Muscle of leg (tissue), 9 donors: ENCODE data around the gene STIP1. TPM values are rescaled to one million over a fixed set of nuclear protein-coding genes. Genes with fewer than 3 reads are reported as not detected.

Experiments used
- polyA plus RNA-seq, 8 donors: library from polyadenylated mRNA; unstranded; fragments of 120-200 nt; gene quantifications; one replicate each; pipeline versions ENCODE4 v1.2.1 to v1.2.3, GENCODE V29; 2013; ENCODE audit warnings: inconsistent platforms in 1 of 8, low replicate concordance in 1 of 8; ENCODE audit not compliant: insufficient read length in 8 of 8, insufficient read depth in 1 of 8
- total RNA-seq: library from RNA; stranded (reverse); fragments of 120-200 nt; gene quantifications from one replicate; pipeline ENCODE4 v1.2.4, GENCODE V29; 2013

The STIP1 gene
- total and polyA plus RNA-seq, 9 donors, result 90.7 to 141 (median 128) TPM

Other genes starting within 250 kb of the STIP1 start
- 8.9 TPM for gene NAA40, start 247.2 kb upstream of the STIP1 start, total RNA-seq
- gene NAA40, start 247.2 kb upstream of the STIP1 start, polyA plus RNA-seq, result 10 to 100 TPM; 14.5 to 18.4 (median 16.6) TPM
- 408 TPM for gene COX8A, start 211.6 kb upstream of the STIP1 start, total RNA-seq
- gene COX8A, start 211.6 kb upstream of the STIP1 start, polyA plus RNA-seq, result 100 to 1,000 TPM; 229 to 300 (median 276) TPM
- gene OTUB1, start 199.7 kb upstream of the STIP1 start, total RNA-seq, result 19.9 TPM
- gene OTUB1, start 199.7 kb upstream of the STIP1 start, polyA plus RNA-seq, result 10 to 100 TPM; 50.4 to 61.9 (median 54.9) TPM
- 1.2 TPM for gene FLRT1, start 150.2 kb upstream of the STIP1 start, total RNA-seq
- gene FLRT1, start 150.2 kb upstream of the STIP1 start, polyA plus RNA-seq, result 1 to 10 TPM; 2.1 to 6.2 (median 3.0) TPM
- gene MACROD1, start 20.1 kb upstream of the STIP1 start, total RNA-seq, result 107 TPM
- gene MACROD1, start 20.1 kb upstream of the STIP1 start, polyA plus RNA-seq, result 10 to 100 TPM; 46.1 to 82.9 (median 63.1) TPM
- 4.9 TPM for gene FERMT3, start 20.6 kb downstream of the STIP1 start, total RNA-seq
- gene FERMT3, start 20.6 kb downstream of the STIP1 start, polyA plus RNA-seq, result 10 to 100 TPM in 5 of 8 donors, 1 to 10 TPM in 3; 6.0 to 12.2 (median 10.3) TPM
- gene TRPT1, start 40.0 kb downstream of the STIP1 start, total RNA-seq, result 70.7 TPM
- 10 to 100 TPM; 42.3 to 78.9 (median 62.9) TPM for gene TRPT1, start 40.0 kb downstream of the STIP1 start, polyA plus RNA-seq
- 27.6 TPM for gene NUDT22, start 40.1 kb downstream of the STIP1 start, total RNA-seq
- 10 to 100 TPM; 16.2 to 25.8 (median 21.6) TPM for gene NUDT22, start 40.1 kb downstream of the STIP1 start, polyA plus RNA-seq
- gene DNAJC4, start 44.4 kb downstream of the STIP1 start, total RNA-seq, result 13.6 TPM
- gene DNAJC4, start 44.4 kb downstream of the STIP1 start, polyA plus RNA-seq, result 10 to 100 TPM; 48.7 to 75.1 (median 53.1) TPM
- 54.0 TPM for gene VEGFB, start 48.4 kb downstream of the STIP1 start, total RNA-seq
- gene VEGFB, start 48.4 kb downstream of the STIP1 start, polyA plus RNA-seq, result 100 to 1,000 TPM in 3 of 8 donors, 10 to 100 TPM in 5; 86.1 to 109 (median 92.7) TPM
- gene FKBP2, start 54.9 kb downstream of the STIP1 start, total RNA-seq, result 40.4 TPM
- 10 to 100 TPM; 40.6 to 60.6 (median 53.9) TPM for gene FKBP2, start 54.9 kb downstream of the STIP1 start, polyA plus RNA-seq
- gene PPP1R14B, start 60.8 kb downstream of the STIP1 start, total RNA-seq, result 252 TPM
- 100 to 1,000 TPM; 170 to 222 (median 194) TPM for gene PPP1R14B, start 60.8 kb downstream of the STIP1 start, polyA plus RNA-seq
- 10.4 TPM for gene PLCB3, start 65.4 kb downstream of the STIP1 start, total RNA-seq
- 10 to 100 TPM in 7 of 8 donors, 1 to 10 TPM in 1; 9.9 to 17.6 (median 13.0) TPM for gene PLCB3, start 65.4 kb downstream of the STIP1 start, polyA plus RNA-seq
- 52.2 TPM for gene BAD, start 98.5 kb downstream of the STIP1 start, total RNA-seq
- 10 to 100 TPM; 28.0 to 38.8 (median 34.4) TPM for gene BAD, start 98.5 kb downstream of the STIP1 start, polyA plus RNA-seq
- 7.7 TPM for gene GPR137, start 99.7 kb downstream of the STIP1 start, total RNA-seq
- 10 to 100 TPM; 17.7 to 30.7 (median 20.0) TPM for gene GPR137, start 99.7 kb downstream of the STIP1 start, polyA plus RNA-seq
- gene KCNK4, start 105.1 kb downstream of the STIP1 start, total RNA-seq, result 0.13 TPM
- gene KCNK4, start 105.1 kb downstream of the STIP1 start, polyA plus RNA-seq, result under 1 TPM in 1 of 8 donors, not detected in 7; 0.08 TPM
- not detected for gene CATSPERZ, start 114.2 kb downstream of the STIP1 start, total RNA-seq
- gene CATSPERZ, start 114.2 kb downstream of the STIP1 start, polyA plus RNA-seq, result under 1 TPM in 1 of 8 donors, not detected in 7; 0.14 TPM
- gene ESRRA, start 119.4 kb downstream of the STIP1 start, total RNA-seq, result 30.1 TPM
- 10 to 100 TPM; 26.1 to 35.9 (median 30.5) TPM for gene ESRRA, start 119.4 kb downstream of the STIP1 start, polyA plus RNA-seq
- gene TRMT112, start 131.4 kb downstream of the STIP1 start, total RNA-seq, result 306 TPM
- gene TRMT112, start 131.4 kb downstream of the STIP1 start, polyA plus RNA-seq, result 100 to 1,000 TPM; 177 to 218 (median 197) TPM
- gene PRDX5, start 131.9 kb downstream of the STIP1 start, total RNA-seq, result 144 TPM
- gene PRDX5, start 131.9 kb downstream of the STIP1 start, polyA plus RNA-seq, result 100 to 1,000 TPM; 128 to 175 (median 165) TPM
- 2.8 TPM for gene CCDC88B, start 154.0 kb downstream of the STIP1 start, total RNA-seq
- 1 to 10 TPM; 2.8 to 5.6 (median 4.5) TPM for gene CCDC88B, start 154.0 kb downstream of the STIP1 start, polyA plus RNA-seq
- gene RPS6KA4, start 173.0 kb downstream of the STIP1 start, total RNA-seq, result 14.1 TPM
- 10 to 100 TPM; 13.3 to 19.8 (median 16.0) TPM for gene RPS6KA4, start 173.0 kb downstream of the STIP1 start, polyA plus RNA-seq